IMR-90 (cell line): ENCODE data around the gene EIF1B. TPM values are rescaled to one million over a fixed set of nuclear protein-coding genes. Genes with fewer than 3 reads are reported as not detected.

Experiments used
- ATAC-seq: fragments of 200-7000 bp; cut with Tn5 transposase; 2 replicates; pipeline ENCODE4 v1.9.1; 2020; ENCODE audit warnings: low read depth, mild to moderate bottlenecking, moderate library complexity
- BruUV-seq: library from RNA; stranded (reverse); fragments of 400-500 nt; replicated peaks from 2 replicates; lab custom pipeline; 2021; lab: Mats Ljungman, UMichigan
- CTCF ChIA-PET: fragments of 300-600 bp; formaldehyde crosslinking; extraction: SDS; loops from one replicate; lab custom pipeline; 2021; ENCODE audit warnings: antibody characterized with exemption; lab: Yijun Ruan, JAX
- POLR2A ChIA-PET: fragments of 300-600 bp; sonication (Branson Sonifier 250); formaldehyde crosslinking; loops from one replicate; lab custom pipeline; 2022; ENCODE audit warnings: antibody characterized with exemption; ENCODE audit not compliant: unreplicated experiment; lab: Charles Lee
- DNase-seq: peaks from one replicate; pipeline ENCODE4 v3.0.0; 2013
- H2AFZ ChIP-seq: replicated peaks from 2 replicates; pipeline ENCODE3; 2013; ENCODE audit warnings: low read length, mild to moderate bottlenecking; ENCODE audit not compliant: poor library complexity
- H2AK5ac ChIP-seq: 2 replicates; pipeline ENCODE4 v1.6.1; 2013; ENCODE audit warnings: low read depth, low read length, inconsistent platforms
- H2AK9ac ChIP-seq: replicated peaks from 2 replicates; pipeline ENCODE3; 2013; ENCODE audit warnings: mild to moderate bottlenecking, low read depth, low read length, moderate library complexity; ENCODE audit not compliant: poor library complexity
- H2BK120ac ChIP-seq: 2 replicates; pipeline ENCODE4 v1.6.1; 2013; ENCODE audit warnings: low read depth, low read length, inconsistent platforms
- H2BK15ac ChIP-seq: 3 replicates; pipeline ENCODE4 v1.6.1; 2013; ENCODE audit warnings: low read depth, low read length, inconsistent platforms
- H2BK20ac ChIP-seq: 2 replicates; pipeline ENCODE4 v1.6.1; 2013; ENCODE audit warnings: low read depth, mild to moderate bottlenecking, inconsistent platforms, low read length, moderate library complexity
- H2BK5ac ChIP-seq: 2 replicates; pipeline ENCODE4 v1.6.1; 2013; ENCODE audit warnings: mild to moderate bottlenecking, low read depth, low read length, inconsistent platforms; ENCODE audit not compliant: poor library complexity, severe bottlenecking
- H3K14ac ChIP-seq: replicated peaks from 2 replicates; pipeline ENCODE4 v1.6.1; 2013; ENCODE audit warnings: low read depth, low read length, inconsistent platforms
- H3K18ac ChIP-seq: 2 replicates; pipeline ENCODE4 v1.6.1; 2013; ENCODE audit warnings: low read depth, low read length, control low read depth
- H3K23ac ChIP-seq: 2 replicates; pipeline ENCODE4 v1.6.1; 2013; ENCODE audit warnings: low read depth, low read length, inconsistent platforms
- H3K27ac ChIP-seq: 2 replicates; pipeline ENCODE4 v1.5.1; 2013; ENCODE audit warnings: mild to moderate bottlenecking, control low read depth, low read length; ENCODE audit not compliant: insufficient read depth
- H3K27me3 ChIP-seq: 2 replicates; pipeline ENCODE4 v1.6.1; 2013; ENCODE audit warnings: low read length; ENCODE audit not compliant: control insufficient read depth, insufficient read depth
- H3K36me3 ChIP-seq: 2 replicates; pipeline ENCODE4 v1.6.1; 2013; ENCODE audit warnings: low read length, mixed read lengths; ENCODE audit not compliant: control insufficient read depth, insufficient read depth
- H3K4ac ChIP-seq: 2 replicates; pipeline ENCODE4 v1.6.1; 2013; ENCODE audit warnings: low read depth, low read length, inconsistent platforms
- H3K4me1 ChIP-seq: 2 replicates; pipeline ENCODE4 v1.6.1; 2013; ENCODE audit warnings: low read length, mixed read lengths; ENCODE audit not compliant: control insufficient read depth, insufficient read depth
- H3K4me2 ChIP-seq: 2 replicates; pipeline ENCODE4 v1.6.1; 2013; ENCODE audit warnings: low read depth, mild to moderate bottlenecking, control low read depth, low read length, moderate library complexity
- H3K4me3 ChIP-seq: 2 replicates; pipeline ENCODE4 v1.5.1; 2013; ENCODE audit warnings: low read depth, mild to moderate bottlenecking, control low read depth, low read length, moderate library complexity; ENCODE audit not compliant: insufficient read depth
- H3K56ac ChIP-seq: 2 replicates; pipeline ENCODE4 v1.6.1; 2013; ENCODE audit warnings: low read length, inconsistent platforms; ENCODE audit not compliant: insufficient read depth; ENCODE audit errors: extremely low read depth
- H3K79me1 ChIP-seq, 2 experiments: 2 replicates each; pipeline ENCODE4 v1.6.1; 2013; ENCODE audit warnings: low read length in 2 of 2, inconsistent platforms in 1 of 2, low read depth in 1 of 2
- H3K9ac ChIP-seq: 2 replicates; pipeline ENCODE4 v1.6.1; 2013; ENCODE audit warnings: low read depth, low read length, control low read depth
- H3K9me1 ChIP-seq: 2 replicates; pipeline ENCODE4 v1.6.1; 2013; ENCODE audit warnings: low read length, inconsistent platforms; ENCODE audit not compliant: insufficient read depth
- H3K9me3 ChIP-seq: 2 replicates; pipeline ENCODE4 v1.6.1; 2013; ENCODE audit warnings: low read length; ENCODE audit not compliant: control insufficient read depth, insufficient read depth
- H4K20me1 ChIP-seq: 2 replicates; pipeline ENCODE4 v1.6.1; 2013; ENCODE audit warnings: low read length, inconsistent platforms; ENCODE audit not compliant: insufficient read depth
- H4K5ac ChIP-seq: 2 replicates; pipeline ENCODE4 v1.6.1; 2013; ENCODE audit warnings: mild to moderate bottlenecking, low read depth, low read length, control low read depth
- H4K8ac ChIP-seq, 2 experiments: 2 replicates each; pipeline ENCODE4 v1.6.1; 2013; ENCODE audit warnings: low read depth in 2 of 2, low read length in 2 of 2, control low read depth in 1 of 2, inconsistent platforms in 1 of 2
- H4K91ac ChIP-seq: 2 replicates; pipeline ENCODE4 v1.6.1; 2013; ENCODE audit warnings: low read depth, low read length, inconsistent platforms; ENCODE audit not compliant: insufficient read depth
- BHLHE40 ChIP-seq: fragments of 150-350 bp; IDR thresholded peaks from 2 replicates; pipeline ENCODE4 v1.6.1; 2016; ENCODE audit warnings: mild to moderate bottlenecking, low read depth, low read length
- CEBPB ChIP-seq: IDR thresholded peaks from 2 replicates; pipeline ENCODE4 v1.6.1; 2012; ENCODE audit warnings: low read depth, low read length, improper control_type of control experiment
- CHD1 ChIP-seq: IDR thresholded peaks from 2 replicates; pipeline ENCODE4 v1.6.1; 2012; ENCODE audit warnings: low read depth, low read length, improper control_type of control experiment
- FOS ChIP-seq: fragments of 150-350 bp; IDR thresholded peaks from 2 replicates; pipeline ENCODE4 v1.6.1; 2016; ENCODE audit warnings: low read depth, low read length
- MAFK ChIP-seq: IDR thresholded peaks from 2 replicates; pipeline ENCODE4 v1.6.1; 2012; ENCODE audit warnings: low read depth, low read length, improper control_type of control experiment
- MAZ ChIP-seq: IDR thresholded peaks from 2 replicates; pipeline ENCODE4 v1.6.1; 2012; ENCODE audit warnings: low read depth, mild to moderate bottlenecking, low read length, improper control_type of control experiment, moderate library complexity, borderline replicate concordance
- MXI1 ChIP-seq: IDR thresholded peaks from 2 replicates; pipeline ENCODE4 v1.6.1; 2012; ENCODE audit warnings: low read depth, mild to moderate bottlenecking, low read length, moderate library complexity, borderline replicate concordance
- NFE2L2 ChIP-seq: fragments of 150-350 bp; IDR thresholded peaks from 2 replicates; pipeline ENCODE4 v1.6.1; 2016; ENCODE audit warnings: low read depth, mild to moderate bottlenecking, low read length
- POLR2A ChIP-seq: IDR thresholded peaks from 2 replicates; pipeline ENCODE4 v1.6.1; 2012; ENCODE audit warnings: mild to moderate bottlenecking, low read depth, low read length
- RAD21 ChIP-seq: IDR thresholded peaks from 2 replicates; pipeline ENCODE4 v1.6.1; 2012; ENCODE audit warnings: low read length, improper control_type of control experiment
- RCOR1 ChIP-seq: IDR thresholded peaks from 2 replicates; pipeline ENCODE4 v1.6.1; 2012; ENCODE audit warnings: mild to moderate bottlenecking, low read length, improper control_type of control experiment; ENCODE audit not compliant: insufficient replicate concordance
- RFX5 ChIP-seq: IDR thresholded peaks from 2 replicates; pipeline ENCODE4 v1.8.0; 2012; ENCODE audit warnings: low read depth, mild to moderate bottlenecking, low read length, moderate library complexity
- SMC3 ChIP-seq: fragments of 150-350 bp; IDR thresholded peaks from 2 replicates; pipeline ENCODE4 v1.6.1; 2016; ENCODE audit warnings: low read depth, mild to moderate bottlenecking, antibody characterized with exemption, low read length, moderate library complexity
- WGBS, 2 experiments: methylation state at CpG; one replicate each; pipeline versions ENCODE4 v1.1.5 to v1.1.7; 2013; ENCODE audit warnings: missing lambda C conversion rate in 2 of 2; ENCODE audit not compliant: insufficient read length in 1 of 2; ENCODE audit errors: extremely low coverage in 2 of 2; 5-methylcytosine and 5-hydroxymethylcytosine counted together
- dilution Hi-C: fragments of 300-500 bp; cut with HindIII; formaldehyde crosslinking; loops from one replicate; pipeline ENCODE4 v1.14.3; 2018; ENCODE audit warnings: low sequenced_read_pairs; ENCODE audit not compliant: unreplicated experiment
- in situ Hi-C: fragments of 300-500 bp; cut with MboI; formaldehyde crosslinking; loops from 3 replicates; pipeline ENCODE4 v1.14.3; 2019; ENCODE audit warnings: low sequenced_read_pairs, inconsistent platforms, mixed read lengths
- intact Hi-C: fragments of 100-400 bp; cut with micrococcal nuclease; formaldehyde crosslinking; loops from 2 replicates; pipeline ENCODE4 v1.10.0; 2022
- polyA plus RNA-seq, 3 experiments: library from polyadenylated mRNA; depleted of rRNA; stranded (reverse); fragments of >200 nt; gene quantifications; 2 replicates each; pipeline ENCODE4 v1.2.3, GENCODE V29; 2012; ENCODE audit warnings: low replicate concordance in 1 of 3
- total RNA-seq: library from RNA; depleted of rRNA; stranded (reverse); fragments of >200 nt; gene quantifications from 2 replicates; pipeline ENCODE4 v1.2.3, GENCODE V29; 2012
- TF ChIP-seq, protein P1 (sequence below): conservative IDR thresholded peaks from 2 replicates; pipeline ENCODE4 v1.5.1; 2012; ENCODE audit warnings: mild to moderate bottlenecking, low read depth, low read length, improper control_type of control experiment
- TF ChIP-seq, protein P2 (sequence below): fragments of 150-350 bp; IDR thresholded peaks from 2 replicates; pipeline ENCODE4 v1.6.1; 2017; ENCODE audit warnings: mild to moderate bottlenecking, antibody characterized with exemption, low read length, low read depth
- TF ChIP-seq, protein P3 (sequence below): fragments of 150-350 bp; IDR thresholded peaks from 2 replicates; pipeline ENCODE4 v1.6.1; 2016; ENCODE audit warnings: low read depth, mild to moderate bottlenecking, low read length, moderate library complexity, borderline replicate concordance

The EIF1B gene
- total and polyA plus RNA-seq, 2 of the 4 experiments (the other 2 are of a cell fraction) = 11.3 to 25.9 TPM

DNA sequence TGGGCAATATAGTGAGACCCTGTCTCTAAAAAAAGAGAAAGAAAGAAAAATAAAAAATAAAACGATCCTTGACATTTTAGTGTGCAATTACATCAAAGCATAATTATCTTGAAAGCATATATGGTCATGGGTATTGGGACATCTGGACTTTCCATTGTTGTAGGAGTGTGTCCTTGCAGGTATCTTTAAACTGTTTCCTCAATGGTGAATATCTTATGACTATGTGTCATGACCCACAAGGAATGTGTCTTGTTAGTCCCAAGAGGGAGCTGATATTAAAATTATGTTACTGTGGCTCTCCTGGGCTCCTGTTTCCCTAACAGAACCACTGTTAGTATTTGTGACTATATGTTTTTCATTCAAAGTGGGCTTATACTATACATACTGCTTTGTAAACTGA, 26.6 kb downstream of the EIF1B start:
- H2BK20ac ChIP-seq = no peak overlapping the region
- no peaks in the 10 kb centered on the region for H3K79me1 ChIP-seq
- no peak overlapping the region for H2BK120ac ChIP-seq
- no peak overlapping the region for H2BK15ac ChIP-seq
- peaks cover 3% of the 10 kb centered on the region; the same call in 1 of the 2 replicates for H3K27me3 ChIP-seq
- TF ChIP-seq MAFK = no peak
- no peak for TF ChIP-seq MXI1
- TF ChIP-seq SMC3 = no peak
- no peak for TF ChIP-seq CEBPB
- TF ChIP-seq, protein P1, sequence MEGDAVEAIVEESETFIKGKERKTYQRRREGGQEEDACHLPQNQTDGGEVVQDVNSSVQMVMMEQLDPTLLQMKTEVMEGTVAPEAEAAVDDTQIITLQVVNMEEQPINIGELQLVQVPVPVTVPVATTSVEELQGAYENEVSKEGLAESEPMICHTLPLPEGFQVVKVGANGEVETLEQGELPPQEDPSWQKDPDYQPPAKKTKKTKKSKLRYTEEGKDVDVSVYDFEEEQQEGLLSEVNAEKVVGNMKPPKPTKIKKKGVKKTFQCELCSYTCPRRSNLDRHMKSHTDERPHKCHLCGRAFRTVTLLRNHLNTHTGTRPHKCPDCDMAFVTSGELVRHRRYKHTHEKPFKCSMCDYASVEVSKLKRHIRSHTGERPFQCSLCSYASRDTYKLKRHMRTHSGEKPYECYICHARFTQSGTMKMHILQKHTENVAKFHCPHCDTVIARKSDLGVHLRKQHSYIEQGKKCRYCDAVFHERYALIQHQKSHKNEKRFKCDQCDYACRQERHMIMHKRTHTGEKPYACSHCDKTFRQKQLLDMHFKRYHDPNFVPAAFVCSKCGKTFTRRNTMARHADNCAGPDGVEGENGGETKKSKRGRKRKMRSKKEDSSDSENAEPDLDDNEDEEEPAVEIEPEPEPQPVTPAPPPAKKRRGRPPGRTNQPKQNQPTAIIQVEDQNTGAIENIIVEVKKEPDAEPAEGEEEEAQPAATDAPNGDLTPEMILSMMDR = no peak
- TF ChIP-seq RCOR1 = no peak
- TF ChIP-seq, protein P2, sequence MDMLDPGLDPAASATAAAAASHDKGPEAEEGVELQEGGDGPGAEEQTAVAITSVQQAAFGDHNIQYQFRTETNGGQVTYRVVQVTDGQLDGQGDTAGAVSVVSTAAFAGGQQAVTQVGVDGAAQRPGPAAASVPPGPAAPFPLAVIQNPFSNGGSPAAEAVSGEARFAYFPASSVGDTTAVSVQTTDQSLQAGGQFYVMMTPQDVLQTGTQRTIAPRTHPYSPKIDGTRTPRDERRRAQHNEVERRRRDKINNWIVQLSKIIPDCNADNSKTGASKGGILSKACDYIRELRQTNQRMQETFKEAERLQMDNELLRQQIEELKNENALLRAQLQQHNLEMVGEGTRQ = no peak
- TF ChIP-seq, protein P3, sequence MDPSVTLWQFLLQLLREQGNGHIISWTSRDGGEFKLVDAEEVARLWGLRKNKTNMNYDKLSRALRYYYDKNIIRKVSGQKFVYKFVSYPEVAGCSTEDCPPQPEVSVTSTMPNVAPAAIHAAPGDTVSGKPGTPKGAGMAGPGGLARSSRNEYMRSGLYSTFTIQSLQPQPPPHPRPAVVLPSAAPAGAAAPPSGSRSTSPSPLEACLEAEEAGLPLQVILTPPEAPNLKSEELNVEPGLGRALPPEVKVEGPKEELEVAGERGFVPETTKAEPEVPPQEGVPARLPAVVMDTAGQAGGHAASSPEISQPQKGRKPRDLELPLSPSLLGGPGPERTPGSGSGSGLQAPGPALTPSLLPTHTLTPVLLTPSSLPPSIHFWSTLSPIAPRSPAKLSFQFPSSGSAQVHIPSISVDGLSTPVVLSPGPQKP = no peak
- no peak for TF ChIP-seq NFE2L2
- TF ChIP-seq CHD1 = no peak
- no peak for TF ChIP-seq MAZ
- TF ChIP-seq RFX5 = no peak
- no peak for TF ChIP-seq POLR2A
- no peak for TF ChIP-seq BHLHE40
- no peak for TF ChIP-seq RAD21
- TF ChIP-seq FOS = no peak
- no peaks in the 10 kb centered on the region for H3K4me1 ChIP-seq
- no CpG with 5 or more reads among the region's 1 CpG for WGBS, 2 experiments
- dilution Hi-C loops (no loop called here), intact Hi-C loops (no loop called here), in situ Hi-C loops (loop anchor here (25.0 kb wide), 2 partner anchors 251 to 851 kb away; partner anchors contain the start of gene CTNNB1)
- POLR2A ChIA-PET = no interaction called here
- no peak overlapping the region for H2AK5ac ChIP-seq
- H4K91ac ChIP-seq = no peak overlapping the region
- CTCF ChIA-PET = no interaction called here
- no peak overlapping the region for H3K23ac ChIP-seq
- H3K4ac ChIP-seq = no peak overlapping the region
- H3K36me3 ChIP-seq = no peaks in the 10 kb centered on the region
- no peak overlapping the region for H2BK5ac ChIP-seq
- H3K56ac ChIP-seq = no peak overlapping the region
- no peak overlapping the region for H3K18ac ChIP-seq
- no peak overlapping the region for H4K8ac ChIP-seq
- no peak overlapping the region for H4K5ac ChIP-seq
- H3K4me3 ChIP-seq = no peak overlapping the region
- no peak overlapping the region for H2AK9ac ChIP-seq
- BruUV-seq = no TSS peak
- no peak overlapping the region for H3K14ac ChIP-seq
- ATAC-seq (no peak), DNase-seq (no peak)
- H3K9me3 ChIP-seq = no peaks in the 10 kb centered on the region
- no peak overlapping the region for H2AFZ ChIP-seq
- H3K27ac ChIP-seq = no peak overlapping the region
- H3K9ac ChIP-seq = no peak overlapping the region
- H4K20me1 ChIP-seq = no peaks in the 10 kb centered on the region
- no peak overlapping the region for H3K4me2 ChIP-seq
- H3K9me1 ChIP-seq = no peaks in the 10 kb centered on the region
